ENCODE data around the gene MRPS18A. TPM values are rescaled to one million over a fixed set of nuclear protein-coding genes. Genes with fewer than 3 reads are reported as not detected.

Gene MRPS18A
- total RNA-seq, 4 donors from 2014 or later: 41.1 to 64.4 (median 52.4) TPM

DNA sequence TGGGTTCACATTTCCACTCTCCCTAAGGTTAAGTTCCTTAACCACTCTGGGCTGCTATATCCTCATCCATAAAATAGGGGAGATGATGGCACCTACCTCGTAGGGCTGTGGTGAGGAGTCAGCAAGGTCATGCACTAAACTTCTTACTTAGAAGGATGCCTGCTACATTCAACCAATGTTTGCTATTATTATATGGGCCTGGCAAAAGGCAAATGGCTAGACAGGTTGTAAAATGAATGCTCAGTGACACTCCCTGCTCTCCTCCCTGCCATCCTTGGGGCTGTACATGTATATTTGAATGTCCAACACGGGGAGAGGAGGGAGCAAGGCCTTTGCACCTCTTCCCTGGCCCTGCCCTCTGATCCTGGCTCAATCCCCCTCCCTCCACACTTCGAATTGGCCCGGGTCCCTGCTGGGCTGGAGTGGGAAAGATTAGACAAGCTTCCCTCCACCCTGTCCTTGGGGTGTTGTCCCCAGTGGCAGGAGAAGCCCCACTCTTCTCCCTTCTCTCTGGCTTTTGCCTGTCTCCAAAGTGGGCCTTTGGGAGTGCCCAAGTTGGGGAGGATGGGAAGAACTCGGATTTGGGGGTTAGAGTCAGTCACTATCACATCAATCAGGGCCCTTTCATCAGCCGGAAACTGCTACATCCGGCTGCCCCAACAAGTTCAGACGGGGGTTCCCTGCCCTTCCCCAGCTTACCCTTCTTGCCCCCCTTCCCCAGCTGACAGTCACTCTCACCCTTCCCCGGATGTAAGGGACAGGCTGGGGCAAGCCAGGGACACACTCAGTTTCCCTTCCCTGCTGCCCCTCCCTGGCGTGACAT lies 46.1 kb upstream of the MRPS18A start:
- H3K36me3 ChIP-seq: no peaks in the 10 kb centered on the region
- H3K27me3 ChIP-seq: no peaks in the 10 kb centered on the region
- TF ChIP-seq POLR2A (IDR thresholded peaks at IDR 0.05): no peak
- TF ChIP-seq, protein P1, sequence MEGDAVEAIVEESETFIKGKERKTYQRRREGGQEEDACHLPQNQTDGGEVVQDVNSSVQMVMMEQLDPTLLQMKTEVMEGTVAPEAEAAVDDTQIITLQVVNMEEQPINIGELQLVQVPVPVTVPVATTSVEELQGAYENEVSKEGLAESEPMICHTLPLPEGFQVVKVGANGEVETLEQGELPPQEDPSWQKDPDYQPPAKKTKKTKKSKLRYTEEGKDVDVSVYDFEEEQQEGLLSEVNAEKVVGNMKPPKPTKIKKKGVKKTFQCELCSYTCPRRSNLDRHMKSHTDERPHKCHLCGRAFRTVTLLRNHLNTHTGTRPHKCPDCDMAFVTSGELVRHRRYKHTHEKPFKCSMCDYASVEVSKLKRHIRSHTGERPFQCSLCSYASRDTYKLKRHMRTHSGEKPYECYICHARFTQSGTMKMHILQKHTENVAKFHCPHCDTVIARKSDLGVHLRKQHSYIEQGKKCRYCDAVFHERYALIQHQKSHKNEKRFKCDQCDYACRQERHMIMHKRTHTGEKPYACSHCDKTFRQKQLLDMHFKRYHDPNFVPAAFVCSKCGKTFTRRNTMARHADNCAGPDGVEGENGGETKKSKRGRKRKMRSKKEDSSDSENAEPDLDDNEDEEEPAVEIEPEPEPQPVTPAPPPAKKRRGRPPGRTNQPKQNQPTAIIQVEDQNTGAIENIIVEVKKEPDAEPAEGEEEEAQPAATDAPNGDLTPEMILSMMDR (IDR thresholded peaks at IDR 0.05): no peak
- H3K9me3 ChIP-seq: no peaks in the 10 kb centered on the region
- peak overlapping the region in 1 of 4 donors; percentile 22 for H3K27ac ChIP-seq
- H3K4me1 ChIP-seq: peaks cover 0 to 5% (median 0%) of the 10 kb centered on the region in 4 donors
- peak in 2 of 3 donors; percentile 28 to 45 for DNase-seq
- H3K4me3 ChIP-seq: no peak overlapping the region

DNA sequence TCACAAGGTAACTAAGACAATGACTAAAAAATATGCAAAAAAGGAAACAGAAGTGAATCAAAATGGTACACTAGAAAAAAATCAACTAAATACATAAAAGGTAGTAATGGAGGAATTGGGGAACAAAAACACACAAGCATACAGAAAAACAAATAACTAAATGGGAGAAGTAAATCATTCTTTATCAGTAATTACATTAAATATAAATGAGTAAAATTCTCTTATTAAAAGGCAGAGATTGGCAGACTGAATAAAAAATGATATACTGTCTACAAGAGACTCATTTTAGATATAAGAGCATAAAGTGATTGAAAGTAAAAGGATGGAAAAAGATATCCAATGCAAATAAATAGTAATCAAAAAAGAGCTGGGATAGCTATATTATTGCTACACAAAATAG lies 43.0 kb upstream of the MRPS18A start:
- no peaks in the 10 kb centered on the region for H3K36me3 ChIP-seq
- DNase-seq: no peak
- no peaks in the 10 kb centered on the region for H3K9me3 ChIP-seq
- TF ChIP-seq, protein P1 (IDR thresholded peaks at IDR 0.05): no peak
- TF ChIP-seq POLR2A (IDR thresholded peaks at IDR 0.05): no peak
- H3K27me3 ChIP-seq: no peaks in the 10 kb centered on the region
- peaks cover 0 to 9% (median 0%) of the 10 kb centered on the region in 4 donors for H3K4me1 ChIP-seq
- no peak overlapping the region for H3K4me3 ChIP-seq
- H3K27ac ChIP-seq: no peak overlapping the region

DNA sequence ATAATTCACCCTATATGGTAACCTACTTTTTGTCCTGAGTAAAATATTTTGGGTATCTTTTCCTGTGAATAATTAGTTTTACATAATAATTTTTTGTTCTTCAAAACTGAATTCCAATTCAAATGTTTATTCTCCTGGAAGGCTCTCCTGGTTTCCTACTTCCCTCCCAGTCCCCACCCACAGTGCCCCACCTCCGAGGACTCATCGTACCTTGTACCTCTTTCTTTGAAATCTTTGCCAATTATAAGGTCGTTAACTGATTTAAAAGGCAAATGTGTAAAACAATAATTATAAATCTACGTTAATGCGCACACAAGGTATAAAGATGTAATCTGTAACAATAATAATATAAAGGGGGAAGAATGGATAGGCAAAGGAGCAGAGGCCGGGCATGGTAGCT lies 41.9 kb upstream of the MRPS18A start:
- H3K4me3 ChIP-seq: no peak overlapping the region
- H3K4me1 ChIP-seq: peaks cover 3 to 20% (median 7%) of the 10 kb centered on the region in 4 donors
- H3K36me3 ChIP-seq: no peaks in the 10 kb centered on the region
- peak in 1 of 3 donors; percentile 75 for DNase-seq
- H3K27me3 ChIP-seq: no peaks in the 10 kb centered on the region
- no peaks in the 10 kb centered on the region for H3K9me3 ChIP-seq
- no peak overlapping the region for H3K27ac ChIP-seq
- TF ChIP-seq POLR2A (IDR thresholded peaks at IDR 0.05): no peak
- TF ChIP-seq, protein P1 (IDR thresholded peaks at IDR 0.05): no peak

DNA sequence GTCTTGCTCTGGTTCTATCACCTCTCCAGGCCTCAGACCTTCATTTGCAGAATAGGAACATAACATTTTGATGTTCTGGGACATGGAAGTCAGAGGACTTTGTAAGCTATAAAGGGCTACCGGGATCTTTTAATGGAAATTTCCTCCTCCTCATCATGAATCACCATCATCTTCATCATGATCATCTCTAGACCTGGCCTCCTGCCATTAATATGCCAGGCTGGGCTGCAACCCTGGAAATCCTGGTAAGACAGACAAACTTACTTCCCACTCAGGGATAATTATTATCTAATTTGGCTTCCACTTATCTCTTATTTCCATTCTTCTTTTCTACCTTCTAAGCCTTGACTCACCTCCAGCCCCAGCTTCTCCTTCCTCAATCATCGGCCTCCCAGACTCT lies 41.0 kb upstream of the MRPS18A start:
- Histone ChIP-seq H3K36me3 (no peaks in the 10 kb centered on the region), H3K27ac (no peak overlapping the region), H3K27me3 (no peaks in the 10 kb centered on the region), H3K4me1 (peaks cover 3 to 24% (median 8%) of the 10 kb centered on the region in 4 donors), H3K4me3 (no peak overlapping the region), H3K9me3 (no peaks in the 10 kb centered on the region)
- TF ChIP-seq, protein P1 (IDR thresholded peaks at IDR 0.05): no peak
- no peak for TF ChIP-seq POLR2A (IDR thresholded peaks at IDR 0.05)
- DNase-seq: peak in 2 of 3 donors; percentile 5 to 40

DNA sequence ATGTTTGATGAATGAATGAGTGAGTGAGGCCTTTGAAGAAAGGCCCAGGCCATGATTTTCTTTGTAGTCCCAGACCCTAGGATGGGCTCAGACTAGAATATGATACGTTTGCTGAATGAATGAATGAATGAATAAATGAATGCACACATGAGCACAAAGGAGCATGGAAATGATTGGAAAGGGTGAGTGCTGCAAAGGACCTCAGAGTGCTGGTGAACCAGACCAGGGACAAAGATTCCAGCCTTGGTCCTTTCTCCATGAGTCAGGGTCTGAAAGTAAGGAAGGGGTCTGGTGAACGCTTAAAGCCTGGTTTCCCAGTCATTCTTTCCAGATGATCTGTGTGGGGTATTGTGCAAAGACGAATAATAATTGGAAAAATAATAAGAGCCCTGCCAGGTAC lies 40.0 kb upstream of the MRPS18A start:
- no peaks in the 10 kb centered on the region for H3K36me3 ChIP-seq
- no peak overlapping the region for H3K27ac ChIP-seq
- H3K4me3 ChIP-seq: no peak overlapping the region
- no peak for DNase-seq
- H3K27me3 ChIP-seq: no peaks in the 10 kb centered on the region
- H3K9me3 ChIP-seq: no peaks in the 10 kb centered on the region
- peaks cover 3 to 24% (median 8%) of the 10 kb centered on the region in 4 donors for H3K4me1 ChIP-seq
- no peak for TF ChIP-seq POLR2A (IDR thresholded peaks at IDR 0.05)
- TF ChIP-seq, protein P1 (IDR thresholded peaks at IDR 0.05): no peak
